OCI-M2 (cell line): ENCODE data around the gene DENND2D.

Experiments
- DNase-seq: peaks from one replicate; lab custom pipeline; 2025; ENCODE audit not compliant: unreplicated experiment; lab: John Stamatoyannopoulos, UW

Gene DENND2D

DNA sequence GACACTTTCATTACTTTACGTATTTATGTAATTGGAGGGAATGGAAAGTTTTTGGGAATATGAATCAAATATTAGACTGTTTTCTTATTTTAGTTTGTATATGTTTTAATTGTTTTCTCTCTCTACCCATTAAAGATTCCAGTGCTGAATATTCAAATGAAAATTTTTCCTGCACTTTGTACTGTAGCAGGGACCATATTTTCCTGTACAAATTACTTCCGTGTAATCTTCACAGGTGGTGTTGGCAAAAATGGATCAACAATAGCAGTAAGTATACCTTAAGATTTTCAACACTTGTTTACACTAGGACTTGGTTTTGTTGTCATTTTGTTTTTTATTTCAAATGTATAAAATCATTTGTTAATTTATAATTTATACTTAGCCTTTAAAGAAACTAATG is 18.4 kb downstream of the DENND2D start:
- no peak for DNase-seq

DNA sequence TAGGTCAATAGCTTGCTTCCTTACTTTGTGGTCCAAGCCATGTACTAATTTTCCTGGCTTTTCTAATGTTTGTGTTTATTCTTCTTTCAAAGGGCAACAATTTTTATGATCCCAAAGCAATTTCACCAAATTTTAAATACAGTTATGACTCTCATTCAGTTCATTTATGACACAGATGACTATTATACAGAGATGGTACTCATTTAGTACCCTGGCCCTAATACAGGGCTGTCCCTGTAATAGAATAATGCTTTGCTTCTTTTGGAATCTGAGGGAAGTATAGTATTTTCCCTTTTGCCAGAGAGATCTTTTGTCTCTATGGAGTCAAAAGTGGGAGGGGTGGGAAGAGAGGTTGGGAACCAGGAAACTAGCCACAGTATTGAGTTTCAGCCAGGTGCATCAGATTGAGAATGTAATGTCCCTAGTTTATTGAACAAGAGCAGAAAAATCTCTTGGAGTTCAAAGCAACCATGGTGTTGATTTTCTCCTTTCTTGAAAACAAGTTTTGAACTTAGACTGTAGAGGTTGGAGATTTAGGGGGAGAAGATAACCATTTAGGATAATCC is 20.4 kb downstream of the DENND2D start:
- no peak for DNase-seq

DNA sequence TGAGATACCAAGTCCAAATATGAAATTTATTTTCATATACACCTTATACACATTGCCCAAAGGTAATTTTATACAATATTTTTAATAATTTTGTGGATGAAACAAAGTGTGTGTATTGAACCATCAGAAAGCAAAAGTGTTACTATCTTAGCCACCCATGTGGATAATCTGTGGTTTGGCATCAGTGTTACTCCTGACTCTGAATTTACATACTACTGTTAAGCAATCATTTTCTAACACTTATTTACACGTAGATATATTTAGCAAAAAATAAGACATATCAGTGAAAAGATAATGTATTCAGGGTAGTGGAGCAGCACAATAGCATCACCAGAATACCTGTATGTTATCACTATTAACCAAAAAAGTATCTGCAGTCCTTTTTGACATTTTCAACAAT is 23.8 kb downstream of the DENND2D start:
- no peak for DNase-seq

- DNase-seq: no peak
Observed at GRCh38 chr1:111175349-111175748, 25.1 kb downstream of the DENND2D start.

- DNase-seq: no peak
Observed at GRCh38 chr1:111174070-111174469, 26.4 kb downstream of the DENND2D start.

- no peak for DNase-seq
Observed at GRCh38 chr1:111172463-111172862, 28.0 kb downstream of the DENND2D start.

GRCh38 chr1:111164151-111164550 is 36.3 kb downstream of the DENND2D start:
- no peak for DNase-seq

GRCh38 chr1:111163363-111163762 is 37.1 kb downstream of the DENND2D start:
- DNase-seq: no peak

DNA sequence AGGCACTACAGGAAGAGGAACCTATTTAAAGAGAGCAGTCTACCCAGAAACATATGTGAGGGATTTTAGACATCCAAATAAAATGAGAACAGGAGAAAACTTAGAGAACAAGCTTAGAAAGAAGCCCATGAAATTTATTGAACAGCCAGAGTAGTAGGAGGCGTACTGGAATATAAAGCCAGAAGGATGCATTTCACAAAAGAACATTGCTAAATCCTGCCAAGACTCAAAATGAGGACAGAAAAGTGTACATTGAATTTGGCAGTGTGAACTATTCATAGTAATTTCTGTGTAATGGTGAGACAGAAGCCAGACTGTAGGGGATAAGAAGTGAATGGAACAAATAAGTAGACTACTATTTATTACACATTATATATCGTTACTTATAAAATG is 38.0 kb downstream of the DENND2D start:
- no peak for DNase-seq

- no peak for DNase-seq
Observed at GRCh38 chr1:111161843-111162487, 38.5 kb downstream of the DENND2D start.

DNA sequence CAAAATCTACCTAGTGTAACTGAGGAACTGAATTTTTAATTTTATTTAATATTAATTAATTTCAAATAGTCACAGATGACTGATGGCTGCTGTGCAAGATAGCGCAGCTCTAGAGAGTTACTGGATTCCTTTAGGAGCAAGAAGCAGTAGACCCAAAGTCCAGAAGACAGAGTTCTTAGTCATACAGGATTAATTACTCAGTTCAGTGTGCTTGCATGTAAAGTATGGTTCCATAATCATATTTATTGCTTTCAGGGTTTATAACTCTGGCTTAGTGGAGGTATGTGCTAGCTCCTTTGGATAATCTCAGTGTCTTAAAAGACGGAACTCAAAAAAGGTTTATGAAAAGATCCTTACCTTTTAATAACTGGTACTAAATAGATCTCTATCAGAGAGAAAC is 43.0 kb downstream of the DENND2D start:
- DNase-seq: no peak

GRCh38 chr1:111154021-111154999 is 46.1 kb downstream of the DENND2D start:
- DNase-seq: no peak

GRCh38 chr1:111151838-111152237 is 48.6 kb downstream of the DENND2D start:
- DNase-seq: no peak

DNA sequence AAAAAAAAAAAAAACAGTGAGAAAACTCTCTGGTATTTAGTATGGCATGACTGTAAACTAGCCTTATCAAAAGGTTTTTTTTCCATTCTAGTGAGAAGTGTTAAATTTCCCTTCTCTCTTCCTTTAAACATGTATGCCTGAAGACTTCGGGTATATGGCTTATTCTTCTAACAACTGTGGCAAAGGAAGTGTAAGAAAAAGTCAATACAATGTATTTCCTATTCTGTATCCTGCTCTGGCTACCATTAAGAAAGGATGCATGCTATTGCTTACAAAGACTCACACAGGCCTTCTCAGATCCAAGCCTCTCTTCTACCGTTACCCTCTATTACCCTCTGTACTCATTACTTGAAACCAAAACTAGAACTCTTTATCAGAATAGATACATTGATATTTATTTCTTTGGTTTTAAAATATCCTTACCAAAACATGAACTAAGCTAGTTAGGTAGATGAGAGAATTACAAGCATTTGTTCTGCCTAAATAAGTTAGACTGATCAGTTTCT is 52.0 kb downstream of the DENND2D start:
- DNase-seq: no peak

GRCh38 chr1:111147948-111148347 is 52.5 kb downstream of the DENND2D start:
- DNase-seq: no peak

DNA sequence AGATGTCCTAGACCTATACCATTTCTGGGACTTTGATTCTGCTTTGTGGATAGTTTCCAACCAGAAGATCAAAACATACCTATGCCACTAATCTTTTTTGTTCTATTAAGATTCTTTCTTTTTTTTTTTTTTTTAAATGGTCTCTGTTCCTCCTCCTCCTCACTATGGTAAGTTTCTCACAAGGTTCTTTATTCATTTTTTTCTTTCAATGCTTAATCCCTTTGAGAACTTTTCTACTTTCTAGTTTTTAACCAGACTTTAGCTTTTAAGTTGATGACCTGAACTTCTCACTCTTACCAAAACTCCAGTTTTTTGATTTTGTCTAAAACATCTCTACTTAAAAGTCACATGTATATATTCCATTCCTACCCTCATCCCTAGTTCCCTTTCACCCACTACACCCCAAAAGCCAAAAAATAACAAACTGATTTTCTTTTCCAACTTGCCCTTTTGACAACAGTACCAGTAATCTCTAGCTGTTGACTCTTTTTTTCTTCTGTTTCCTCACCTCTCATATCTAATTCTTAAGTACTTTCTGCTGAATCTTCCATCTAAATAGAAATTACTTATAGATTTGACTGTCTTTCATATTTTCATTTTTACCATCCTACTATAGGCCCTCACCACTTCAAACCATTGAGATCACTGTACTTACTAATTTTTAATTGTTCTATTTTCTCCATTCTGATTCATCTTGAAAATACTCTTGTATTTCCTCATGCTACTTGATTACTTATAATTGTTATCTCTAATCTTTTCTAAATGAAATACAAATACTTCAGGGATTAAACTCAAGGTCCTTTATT is 54.3 kb downstream of the DENND2D start:
- DNase-seq: no peak

GRCh38 chr1:111145542-111145941 is 54.9 kb downstream of the DENND2D start:
- no peak for DNase-seq

- DNase-seq: no peak
Observed at GRCh38 chr1:111142356-111142975, 58.0 kb downstream of the DENND2D start.

DNA sequence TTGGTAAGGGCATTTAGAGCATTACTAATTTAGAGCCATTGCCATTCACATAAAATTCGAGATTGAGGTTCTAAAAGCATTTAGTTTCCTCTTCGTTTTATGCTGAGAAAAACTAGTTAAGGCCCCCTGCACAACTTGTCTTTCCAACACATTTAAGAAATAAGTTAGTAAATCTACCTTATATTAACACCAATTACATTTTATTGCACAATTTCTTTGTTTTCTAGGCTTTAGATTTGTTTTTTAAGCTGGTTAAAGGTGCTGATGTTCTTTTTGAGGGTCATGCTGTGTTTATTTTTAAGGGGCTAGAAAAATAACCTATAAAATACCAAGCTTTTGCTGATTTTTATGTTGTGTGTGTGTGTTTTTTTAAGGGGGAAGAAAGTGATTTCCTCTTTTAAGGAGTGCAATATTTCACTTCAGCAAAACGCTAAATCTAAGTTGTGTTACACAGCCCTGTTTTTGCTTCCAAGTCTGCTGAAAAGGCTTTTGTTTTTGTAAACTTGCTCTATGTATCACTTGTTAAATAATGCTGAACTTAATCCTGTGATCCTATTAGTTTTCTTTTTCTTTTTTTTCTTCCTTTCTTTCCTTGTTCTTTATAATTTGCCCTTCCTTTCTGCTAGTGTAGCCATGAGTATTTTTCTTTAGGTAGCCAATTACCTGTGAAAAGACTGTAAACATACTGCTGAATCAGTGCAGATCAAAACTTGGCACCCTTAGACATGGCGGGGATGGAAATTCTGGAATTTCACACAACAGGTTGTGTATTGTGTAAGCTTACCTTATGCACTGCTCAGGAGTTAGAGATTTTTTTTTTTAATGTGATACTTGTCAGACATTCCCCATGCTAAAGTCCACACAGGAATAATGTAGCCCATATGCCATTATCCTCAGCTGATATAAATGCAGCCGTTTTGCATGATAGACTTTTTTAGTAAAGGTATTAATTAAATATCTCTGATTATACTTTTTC is 58.9 kb downstream of the DENND2D start:
- DNase-seq: no peak

DNA sequence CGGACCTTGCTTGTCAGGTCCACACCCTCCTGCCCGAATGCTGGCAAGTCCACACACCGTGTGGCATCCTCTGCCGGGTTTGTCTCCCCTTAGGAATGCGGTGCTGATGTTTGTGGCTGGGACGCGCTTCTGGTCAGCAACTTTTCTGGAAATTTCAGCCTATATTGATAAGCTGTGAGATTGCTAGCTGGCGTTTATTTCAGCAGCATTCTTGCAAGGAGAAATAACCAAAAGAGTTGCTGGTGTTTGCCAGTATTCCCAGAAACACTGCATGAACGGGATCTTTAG is 59.8 kb downstream of the DENND2D start:
- DNase-seq: no peak
